H1 (cell line): ENCODE results near the gene SELENBP1. TPM values are rescaled to one million over a fixed set of nuclear protein-coding genes. Genes with fewer than 3 reads are reported as not detected.

Source experiments
- BACH1 ChIP-seq: IDR thresholded peaks from 2 replicates; pipeline ENCODE4 v1.6.1; 2012; ENCODE audit warnings: low read length, improper control_type of control experiment
- EP300 ChIP-seq, 2 experiments: IDR thresholded peaks; 1 replicate in 1 of 2; 2 replicates in 1 of 2; pipeline ENCODE4 v1.6.1; 2011 to 2012; ENCODE audit warnings: low read depth in 2 of 2, low read length in 2 of 2, mild to moderate bottlenecking in 2 of 2, borderline replicate concordance in 1 of 2, inconsistent platforms in 1 of 2, moderate library complexity in 1 of 2
- HDAC2 ChIP-seq, 2 experiments: fragments of 300-600 bp in 1 of 2; sonication (generic) in 1 of 2; IDR thresholded peaks; 2 replicates each; pipeline ENCODE4 v1.6.1; 2011 to 2012; ENCODE audit warnings: low read depth in 2 of 2, low read length in 2 of 2, mild to moderate bottlenecking in 2 of 2, moderate library complexity in 2 of 2, borderline replicate concordance in 1 of 2, inconsistent platforms in 1 of 2
- TAF1 ChIP-seq: IDR thresholded peaks from 2 replicates; pipeline ENCODE4 v1.6.1; 2011; ENCODE audit warnings: mild to moderate bottlenecking, low read depth, low read length
- YY1 ChIP-seq: IDR thresholded peaks from 2 replicates; pipeline ENCODE4 v1.6.1; 2011; ENCODE audit warnings: low read depth, mild to moderate bottlenecking, low read length
- polyA plus RNA-seq, 7 experiments: library from polyadenylated mRNA; depleted of rRNA in 3 of 7; stranded (reverse) in 5 of 7; unstranded in 2 of 7; fragments of >200 nt in 5 of 7; fragments of 200-250 nt in 2 of 7; gene quantifications; 1 replicate in 5 of 7; 2 replicates in 1 of 7; 4 replicates in 1 of 7; pipeline versions ENCODE4 v1.2.1 to v1.2.3, GENCODE V29; 2011 to 2013; ENCODE audit warnings: missing spikeins in 2 of 7, mixed read lengths in 2 of 7
- total RNA-seq: library from RNA; stranded (reverse); fragmentation: NEBNext Ultra II Directional; extraction: Animal tissue kit (Norgen Biotek cat#: 25700); gene quantifications from 2 replicates; pipeline ENCODE4 v1.2.1, GENCODE V29; 2021
- TF ChIP-seq, protein P1 (sequence below): fragments of 300-600 bp; sonication (generic); IDR thresholded peaks from 2 replicates; pipeline ENCODE4 v1.7.1; 2012; ENCODE audit warnings: low read length, moderate library complexity, mild to moderate bottlenecking, inconsistent platforms; ENCODE audit not compliant: insufficient replicate concordance
- TF ChIP-seq, protein P2 (sequence below): IDR thresholded peaks from 2 replicates; pipeline ENCODE4 v1.6.1; 2011; ENCODE audit warnings: low read length, improper control_type of control experiment

The SELENBP1 gene
- total and polyA plus RNA-seq, 2 of the 8 experiments (the other 6 are each of a cell fraction or from before 2014, with no cell fraction given): 20.0 to 32.4 TPM

DNA sequence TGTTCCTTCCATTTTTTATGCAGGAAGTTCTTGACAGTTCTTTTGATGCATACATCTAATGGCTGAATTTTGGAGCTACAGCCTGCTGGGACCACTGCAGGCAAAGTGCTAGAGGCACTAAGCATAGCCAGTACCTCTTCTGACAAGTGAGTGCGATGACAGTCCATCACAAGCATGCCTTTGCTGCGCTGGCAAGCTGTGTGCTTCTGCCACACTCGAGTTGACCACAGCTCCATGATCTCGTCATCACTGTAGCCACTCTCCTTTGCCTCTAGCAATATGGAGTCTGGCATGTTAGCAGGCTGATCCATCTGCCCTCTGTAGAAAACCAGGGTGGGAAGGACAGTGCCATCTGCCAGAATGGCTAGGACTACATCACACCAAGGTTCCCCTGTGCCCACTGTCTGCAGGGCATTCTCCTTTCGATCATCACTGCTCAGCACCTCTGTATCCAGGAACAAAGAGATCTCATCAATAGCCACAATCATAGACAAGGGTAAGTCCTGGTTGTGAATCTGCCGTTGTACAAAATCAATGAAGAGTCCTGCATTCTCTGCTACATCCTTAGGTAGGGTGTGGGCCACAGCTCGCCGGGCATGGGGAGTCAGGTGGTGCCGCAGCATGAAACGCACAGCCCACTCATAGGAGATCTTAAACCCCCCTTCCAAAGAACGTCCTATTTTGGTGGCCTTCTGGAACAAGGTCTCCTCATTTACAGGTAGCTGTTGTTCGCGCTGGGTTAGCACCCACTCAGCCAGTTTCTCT, 32.9 kb upstream of the SELENBP1 start (continued):
- TF ChIP-seq, protein P1, sequence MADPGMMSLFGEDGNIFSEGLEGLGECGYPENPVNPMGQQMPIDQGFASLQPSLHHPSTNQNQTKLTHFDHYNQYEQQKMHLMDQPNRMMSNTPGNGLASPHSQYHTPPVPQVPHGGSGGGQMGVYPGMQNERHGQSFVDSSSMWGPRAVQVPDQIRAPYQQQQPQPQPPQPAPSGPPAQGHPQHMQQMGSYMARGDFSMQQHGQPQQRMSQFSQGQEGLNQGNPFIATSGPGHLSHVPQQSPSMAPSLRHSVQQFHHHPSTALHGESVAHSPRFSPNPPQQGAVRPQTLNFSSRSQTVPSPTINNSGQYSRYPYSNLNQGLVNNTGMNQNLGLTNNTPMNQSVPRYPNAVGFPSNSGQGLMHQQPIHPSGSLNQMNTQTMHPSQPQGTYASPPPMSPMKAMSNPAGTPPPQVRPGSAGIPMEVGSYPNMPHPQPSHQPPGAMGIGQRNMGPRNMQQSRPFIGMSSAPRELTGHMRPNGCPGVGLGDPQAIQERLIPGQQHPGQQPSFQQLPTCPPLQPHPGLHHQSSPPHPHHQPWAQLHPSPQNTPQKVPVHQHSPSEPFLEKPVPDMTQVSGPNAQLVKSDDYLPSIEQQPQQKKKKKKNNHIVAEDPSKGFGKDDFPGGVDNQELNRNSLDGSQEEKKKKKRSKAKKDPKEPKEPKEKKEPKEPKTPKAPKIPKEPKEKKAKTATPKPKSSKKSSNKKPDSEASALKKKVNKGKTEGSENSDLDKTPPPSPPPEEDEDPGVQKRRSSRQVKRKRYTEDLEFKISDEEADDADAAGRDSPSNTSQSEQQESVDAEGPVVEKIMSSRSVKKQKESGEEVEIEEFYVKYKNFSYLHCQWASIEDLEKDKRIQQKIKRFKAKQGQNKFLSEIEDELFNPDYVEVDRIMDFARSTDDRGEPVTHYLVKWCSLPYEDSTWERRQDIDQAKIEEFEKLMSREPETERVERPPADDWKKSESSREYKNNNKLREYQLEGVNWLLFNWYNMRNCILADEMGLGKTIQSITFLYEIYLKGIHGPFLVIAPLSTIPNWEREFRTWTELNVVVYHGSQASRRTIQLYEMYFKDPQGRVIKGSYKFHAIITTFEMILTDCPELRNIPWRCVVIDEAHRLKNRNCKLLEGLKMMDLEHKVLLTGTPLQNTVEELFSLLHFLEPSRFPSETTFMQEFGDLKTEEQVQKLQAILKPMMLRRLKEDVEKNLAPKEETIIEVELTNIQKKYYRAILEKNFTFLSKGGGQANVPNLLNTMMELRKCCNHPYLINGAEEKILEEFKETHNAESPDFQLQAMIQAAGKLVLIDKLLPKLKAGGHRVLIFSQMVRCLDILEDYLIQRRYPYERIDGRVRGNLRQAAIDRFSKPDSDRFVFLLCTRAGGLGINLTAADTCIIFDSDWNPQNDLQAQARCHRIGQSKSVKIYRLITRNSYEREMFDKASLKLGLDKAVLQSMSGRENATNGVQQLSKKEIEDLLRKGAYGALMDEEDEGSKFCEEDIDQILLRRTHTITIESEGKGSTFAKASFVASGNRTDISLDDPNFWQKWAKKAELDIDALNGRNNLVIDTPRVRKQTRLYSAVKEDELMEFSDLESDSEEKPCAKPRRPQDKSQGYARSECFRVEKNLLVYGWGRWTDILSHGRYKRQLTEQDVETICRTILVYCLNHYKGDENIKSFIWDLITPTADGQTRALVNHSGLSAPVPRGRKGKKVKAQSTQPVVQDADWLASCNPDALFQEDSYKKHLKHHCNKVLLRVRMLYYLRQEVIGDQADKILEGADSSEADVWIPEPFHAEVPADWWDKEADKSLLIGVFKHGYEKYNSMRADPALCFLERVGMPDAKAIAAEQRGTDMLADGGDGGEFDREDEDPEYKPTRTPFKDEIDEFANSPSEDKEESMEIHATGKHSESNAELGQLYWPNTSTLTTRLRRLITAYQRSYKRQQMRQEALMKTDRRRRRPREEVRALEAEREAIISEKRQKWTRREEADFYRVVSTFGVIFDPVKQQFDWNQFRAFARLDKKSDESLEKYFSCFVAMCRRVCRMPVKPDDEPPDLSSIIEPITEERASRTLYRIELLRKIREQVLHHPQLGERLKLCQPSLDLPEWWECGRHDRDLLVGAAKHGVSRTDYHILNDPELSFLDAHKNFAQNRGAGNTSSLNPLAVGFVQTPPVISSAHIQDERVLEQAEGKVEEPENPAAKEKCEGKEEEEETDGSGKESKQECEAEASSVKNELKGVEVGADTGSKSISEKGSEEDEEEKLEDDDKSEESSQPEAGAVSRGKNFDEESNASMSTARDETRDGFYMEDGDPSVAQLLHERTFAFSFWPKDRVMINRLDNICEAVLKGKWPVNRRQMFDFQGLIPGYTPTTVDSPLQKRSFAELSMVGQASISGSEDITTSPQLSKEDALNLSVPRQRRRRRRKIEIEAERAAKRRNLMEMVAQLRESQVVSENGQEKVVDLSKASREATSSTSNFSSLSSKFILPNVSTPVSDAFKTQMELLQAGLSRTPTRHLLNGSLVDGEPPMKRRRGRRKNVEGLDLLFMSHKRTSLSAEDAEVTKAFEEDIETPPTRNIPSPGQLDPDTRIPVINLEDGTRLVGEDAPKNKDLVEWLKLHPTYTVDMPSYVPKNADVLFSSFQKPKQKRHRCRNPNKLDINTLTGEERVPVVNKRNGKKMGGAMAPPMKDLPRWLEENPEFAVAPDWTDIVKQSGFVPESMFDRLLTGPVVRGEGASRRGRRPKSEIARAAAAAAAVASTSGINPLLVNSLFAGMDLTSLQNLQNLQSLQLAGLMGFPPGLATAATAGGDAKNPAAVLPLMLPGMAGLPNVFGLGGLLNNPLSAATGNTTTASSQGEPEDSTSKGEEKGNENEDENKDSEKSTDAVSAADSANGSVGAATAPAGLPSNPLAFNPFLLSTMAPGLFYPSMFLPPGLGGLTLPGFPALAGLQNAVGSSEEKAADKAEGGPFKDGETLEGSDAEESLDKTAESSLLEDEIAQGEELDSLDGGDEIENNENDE: no peak
- TF ChIP-seq TAF1 (no peak), YY1 (no peak), BACH1 (no peak), HDAC2 (IDR thresholded peaks at IDR 0.05; ENCODE audit: borderline replicate concordance in 1 of 2, low read depth in 2 of 2, low read length in 2 of 2) (no peak), EP300 (IDR thresholded peaks at IDR 0.05; ENCODE audit: borderline replicate concordance in 1 of 2, low read depth in 2 of 2, low read length in 2 of 2) (no peak)
- TF ChIP-seq, protein P2, sequence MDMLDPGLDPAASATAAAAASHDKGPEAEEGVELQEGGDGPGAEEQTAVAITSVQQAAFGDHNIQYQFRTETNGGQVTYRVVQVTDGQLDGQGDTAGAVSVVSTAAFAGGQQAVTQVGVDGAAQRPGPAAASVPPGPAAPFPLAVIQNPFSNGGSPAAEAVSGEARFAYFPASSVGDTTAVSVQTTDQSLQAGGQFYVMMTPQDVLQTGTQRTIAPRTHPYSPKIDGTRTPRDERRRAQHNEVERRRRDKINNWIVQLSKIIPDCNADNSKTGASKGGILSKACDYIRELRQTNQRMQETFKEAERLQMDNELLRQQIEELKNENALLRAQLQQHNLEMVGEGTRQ: no peak
